Hypothalamus (tissue), 51 donors: Measurements from ENCODE around the gene PTPN12.
A peak's percentile ranks its signal among the peaks of the same experiment; 100 is the strongest.
"Not testable (repeated sequence)": the region's sequence is repeated elsewhere in the genome, so short reads cannot be mapped to it uniquely, and the experiment has no call there.

Source experiments
- DNase-seq, 51 donors: peaks; one replicate each; lab custom pipeline; 2025; lab: John Stamatoyannopoulos, UW

The PTPN12 gene

DNA sequence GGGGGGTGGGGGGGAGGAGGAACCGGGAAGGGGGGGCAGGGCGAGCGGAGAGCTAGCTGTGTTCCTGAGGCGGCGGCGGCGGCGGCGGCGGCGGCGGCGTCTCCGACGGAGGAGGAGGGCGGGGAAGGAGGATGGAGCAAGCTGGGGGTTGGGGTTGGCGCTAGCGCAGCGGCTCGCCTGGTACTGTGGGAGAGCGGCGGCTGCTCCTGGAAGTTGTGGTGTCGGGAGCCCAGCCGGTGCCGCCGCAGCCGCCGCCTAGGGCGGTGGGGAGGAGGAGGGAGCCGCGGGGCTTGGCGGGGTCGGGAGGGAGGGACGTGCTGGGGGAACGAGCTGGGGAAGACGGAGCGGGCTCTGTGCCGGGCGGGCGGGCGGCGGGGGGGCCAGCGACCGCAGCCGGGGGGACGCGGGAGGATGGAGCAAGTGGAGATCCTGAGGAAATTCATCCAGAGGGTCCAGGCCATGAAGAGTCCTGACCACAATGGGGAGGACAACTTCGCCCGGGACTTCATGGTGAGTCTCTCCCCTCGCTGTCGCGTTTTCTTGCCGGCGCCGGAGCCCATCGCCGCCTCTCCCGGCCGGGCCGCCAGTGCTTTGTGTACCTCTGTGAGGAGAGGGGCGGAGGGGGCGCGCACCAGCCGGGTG lies at the start of gene PTPN12:
PTPN12 (plus strand) TSS at position 160 of the 642 bp plus-strand sequence; CDS start at position 412, 252 bp downstream.
- DNase-seq = peak in 35 of 51 donors; percentile 34 to 93 (median 75)

DNA sequence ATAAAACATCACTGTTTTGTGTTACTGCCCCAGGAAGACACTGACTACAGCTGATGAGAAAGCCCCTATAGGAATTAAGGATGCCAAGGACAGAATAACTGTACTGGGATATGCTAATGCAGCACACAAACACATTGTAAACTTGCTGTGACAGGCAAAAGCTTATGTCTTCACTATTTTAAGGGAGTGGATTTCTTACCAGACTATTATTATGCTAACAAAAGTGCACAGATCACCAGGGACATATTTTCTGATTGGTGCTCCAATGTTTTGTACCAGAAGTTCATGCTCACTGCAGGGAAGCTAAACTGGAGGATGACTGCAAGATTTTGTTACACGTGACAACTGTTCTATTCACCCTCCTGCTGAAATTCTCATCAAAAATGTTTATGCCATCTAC lies 48.1 kb upstream of the PTPN12 start:
- DNase-seq = no peak

DNA sequence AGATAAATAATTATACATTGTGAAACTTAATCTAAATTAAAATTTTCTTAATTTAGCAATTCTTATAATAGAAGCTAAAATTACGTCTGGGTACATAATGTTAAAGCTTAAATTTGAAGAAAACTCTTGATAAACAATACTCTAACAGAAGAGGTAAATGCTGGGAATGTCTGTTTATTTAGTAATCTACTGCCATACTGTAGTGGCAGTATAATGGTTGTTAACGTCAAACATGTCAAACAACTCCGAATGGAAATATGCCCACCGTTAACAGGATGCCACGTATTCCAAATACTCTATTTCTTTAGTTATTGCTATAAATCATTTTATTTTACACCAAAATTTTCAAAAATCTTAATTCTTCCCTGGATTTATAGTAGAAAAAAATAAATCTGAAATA lies 40.0 kb upstream of the PTPN12 start:
- DNase-seq = no peak

DNA sequence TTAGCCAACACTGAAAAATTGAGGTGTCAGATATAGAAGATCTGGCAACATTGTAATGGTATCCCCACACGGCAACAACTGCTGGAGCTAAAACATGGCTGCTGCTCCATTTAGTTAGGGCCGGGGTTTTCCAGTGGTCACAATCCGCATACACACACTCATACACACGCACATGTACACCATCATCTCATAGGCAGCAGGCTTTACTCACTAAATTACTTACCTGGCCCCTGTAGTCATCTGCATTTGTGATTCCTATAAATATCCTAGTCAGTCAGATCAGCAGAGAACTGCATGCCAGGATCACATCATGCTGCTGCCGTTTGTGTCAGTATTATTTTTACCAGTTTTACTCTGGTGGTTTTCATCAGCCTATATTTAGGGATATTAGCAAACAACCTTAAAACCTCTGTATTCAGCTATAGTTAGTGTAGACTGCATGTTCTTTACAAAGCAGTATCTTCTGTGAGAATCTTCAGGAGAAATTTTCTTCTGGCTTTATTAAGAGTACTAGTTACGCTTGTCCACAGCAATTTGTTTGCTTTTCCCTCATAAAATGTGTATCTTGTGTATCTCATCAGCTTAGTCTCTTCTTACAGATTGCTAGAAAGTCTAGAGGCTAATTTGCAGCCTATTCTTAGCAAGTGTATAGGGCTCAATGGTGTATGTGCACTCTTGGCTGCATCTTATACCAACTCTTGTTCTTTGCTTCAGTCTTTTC lies 38.3 kb upstream of the PTPN12 start:
- no peak for DNase-seq

DNA sequence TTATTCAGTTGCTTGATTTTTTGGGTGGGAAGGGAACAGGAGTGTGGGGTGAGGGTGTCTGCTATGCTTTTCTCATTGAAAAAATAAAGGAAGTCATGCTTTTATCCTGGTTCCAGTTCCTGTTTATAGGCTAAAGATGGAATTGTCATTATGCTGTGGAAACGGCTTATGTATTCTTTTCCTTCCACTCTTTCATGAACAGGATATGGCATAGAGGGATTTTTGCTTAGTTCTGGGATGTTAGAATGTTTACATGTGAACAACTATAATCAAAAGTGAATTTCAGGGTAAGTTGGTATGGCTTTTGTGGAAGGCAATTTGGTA lies 35.9 kb upstream of the PTPN12 start:
- no peak for DNase-seq

DNA sequence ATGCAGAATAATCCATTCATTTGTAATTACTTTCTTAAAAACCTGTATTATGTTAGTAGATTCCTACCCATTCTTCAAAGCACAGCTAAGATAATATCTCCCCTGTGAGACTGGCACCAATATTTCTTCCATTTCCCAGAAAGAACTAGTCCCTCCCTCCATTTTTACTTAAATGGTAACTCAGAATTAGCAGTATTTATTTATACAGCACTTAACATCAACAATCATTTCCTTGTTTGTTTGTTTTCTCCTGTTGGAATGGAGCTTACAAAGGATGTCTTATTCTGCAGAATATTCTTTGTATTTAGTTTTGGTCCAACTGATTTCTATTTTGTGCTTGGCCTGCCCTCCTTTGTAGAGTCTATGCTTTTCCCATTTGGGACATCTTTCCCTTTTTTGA lies 32.1 kb upstream of the PTPN12 start:
- DNase-seq = no peak

DNA sequence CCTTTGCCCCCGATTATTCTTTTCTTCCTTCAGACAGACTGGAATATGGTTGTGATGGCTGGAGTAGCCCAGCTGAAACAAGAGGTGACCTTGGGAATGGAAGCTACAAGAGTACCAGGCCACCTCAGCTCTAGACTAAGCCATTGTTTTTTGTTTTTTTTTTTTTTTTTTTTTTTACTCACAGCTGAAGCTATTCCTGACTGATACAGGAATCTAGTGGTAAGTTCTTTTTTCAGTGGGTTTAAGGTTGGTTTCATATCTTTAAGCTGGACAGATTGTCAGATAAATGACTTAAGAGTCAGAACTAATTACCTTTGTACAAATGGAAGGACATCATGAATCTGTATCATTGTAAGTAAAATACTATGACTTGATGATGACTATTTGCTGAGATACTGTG lies 30.2 kb upstream of the PTPN12 start:
- no peak for DNase-seq

DNA sequence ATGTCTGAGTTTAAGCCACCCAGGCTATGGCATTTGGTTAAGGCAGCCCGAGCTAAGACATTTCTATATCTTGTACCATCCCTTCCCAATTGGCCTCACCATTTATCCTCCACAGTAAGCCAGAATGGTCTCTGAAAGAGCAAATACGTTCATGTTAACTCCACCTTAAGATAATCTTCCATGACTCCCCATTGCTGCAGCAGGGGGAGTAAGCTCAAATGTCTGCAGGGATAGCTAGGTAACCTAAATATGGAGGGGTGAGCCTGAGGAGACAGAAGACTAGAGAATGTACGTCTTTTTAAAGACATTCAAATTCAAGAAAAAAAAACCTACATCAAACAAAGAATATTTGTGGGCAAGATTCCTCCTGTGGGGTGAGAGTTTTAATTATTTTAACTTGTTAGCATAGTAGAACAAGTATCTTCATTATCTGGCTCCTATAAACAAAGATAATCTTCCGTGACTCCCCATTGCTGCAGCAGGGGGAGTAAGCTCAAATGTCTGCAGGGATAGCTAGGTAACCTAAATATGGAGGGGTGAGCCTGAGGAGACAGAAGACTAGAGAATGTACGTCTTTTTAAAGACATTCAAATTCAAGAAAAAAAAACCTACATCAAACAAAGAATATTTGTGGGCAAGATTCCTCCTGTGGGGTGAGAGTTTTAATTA lies 24.0 kb upstream of the PTPN12 start:
- DNase-seq = not testable (repeated sequence)

DNA sequence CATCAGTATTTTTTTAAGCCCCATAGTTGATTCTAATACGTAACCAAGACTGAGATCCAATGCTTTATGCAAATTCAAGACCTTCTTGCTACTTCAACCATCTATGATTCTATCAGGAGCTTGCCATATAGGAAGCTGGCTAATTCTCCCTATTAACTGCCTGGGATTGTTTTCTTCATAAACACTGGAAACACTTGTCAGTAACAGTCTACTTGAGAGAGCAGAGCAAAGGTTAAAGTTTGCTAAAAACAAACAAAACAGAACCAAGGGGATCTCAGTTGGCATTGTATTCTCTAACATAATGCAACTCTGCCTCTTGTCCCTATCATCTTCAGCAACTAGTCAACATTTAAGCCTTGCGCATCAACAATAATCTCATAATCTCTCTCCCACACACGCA lies 21.0 kb upstream of the PTPN12 start:
- no peak for DNase-seq

DNA sequence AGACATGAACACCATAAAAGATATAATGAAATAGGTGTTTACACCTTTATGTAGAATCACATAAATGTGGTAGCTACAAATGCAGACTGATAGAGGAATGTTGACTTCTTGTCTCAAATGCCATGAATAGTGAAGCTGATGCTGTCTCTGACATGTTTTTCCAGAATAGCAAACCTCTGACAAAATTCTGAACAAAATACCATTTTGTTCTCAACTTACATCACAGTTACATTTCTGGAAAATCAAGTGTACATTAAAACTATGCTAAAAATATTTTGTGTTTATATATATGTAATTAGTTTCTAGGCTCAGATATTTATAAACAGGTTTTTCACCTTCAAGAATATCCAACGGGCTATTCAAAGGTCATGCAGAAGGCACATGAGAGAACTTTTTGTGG lies 16.8 kb upstream of the PTPN12 start:
- no peak for DNase-seq

DNA sequence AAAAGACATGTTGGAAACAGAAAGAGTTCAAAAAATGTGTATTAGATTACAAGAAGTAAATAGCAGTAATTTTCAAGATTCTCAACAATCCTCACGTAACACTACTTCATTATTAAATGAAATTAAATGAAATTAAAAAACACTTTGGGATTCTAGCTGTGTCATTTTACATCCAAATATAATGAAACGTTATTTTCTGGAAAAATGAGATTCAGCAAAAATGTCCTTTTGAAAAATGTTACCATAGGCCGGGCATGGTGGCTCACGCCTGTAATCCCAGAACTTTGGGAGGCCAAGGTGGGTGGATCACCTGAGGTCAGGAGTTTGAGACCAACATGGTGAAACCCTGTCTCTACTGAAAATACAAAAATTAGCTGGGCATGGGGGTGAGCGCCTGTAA lies 15.6 kb upstream of the PTPN12 start:
- DNase-seq = not testable (repeated sequence)

DNA sequence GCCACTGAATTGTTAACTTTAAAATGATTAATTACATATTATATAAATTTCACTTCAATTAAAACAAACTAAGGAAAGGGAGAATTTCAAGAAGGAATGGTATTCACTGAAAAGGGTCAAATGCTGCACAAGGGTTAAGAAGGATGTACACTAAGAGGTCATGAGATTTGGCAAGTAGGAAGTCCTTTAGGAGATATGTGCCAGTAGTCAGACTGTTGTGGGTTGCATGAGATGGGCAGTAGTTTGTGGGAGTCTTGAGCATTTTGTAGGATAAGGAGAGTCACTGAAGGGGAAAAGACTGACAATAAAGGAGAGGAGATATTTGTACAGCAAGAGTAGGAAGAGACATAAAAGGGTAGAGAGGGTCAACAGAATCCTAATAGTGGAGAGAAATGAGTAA lies 12.4 kb upstream of the PTPN12 start:
- DNase-seq = no peak

DNA sequence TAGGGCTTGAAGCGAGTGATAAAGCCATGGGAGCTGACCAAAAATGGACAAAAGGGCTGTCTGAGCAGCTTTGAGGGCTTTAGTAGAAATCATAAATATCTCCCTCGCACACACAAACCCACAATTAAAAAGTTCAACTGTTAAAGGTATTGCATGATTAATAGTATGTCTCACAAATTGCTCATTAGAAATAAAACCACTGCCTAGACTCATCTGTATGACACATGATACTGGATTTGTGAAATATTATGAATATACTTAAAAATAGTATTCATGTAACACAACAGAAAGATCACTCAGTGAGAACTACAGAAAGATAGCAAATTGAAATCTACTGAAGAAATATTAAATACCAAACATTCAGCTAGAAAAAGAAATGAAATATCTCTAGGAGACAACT lies 11.9 kb upstream of the PTPN12 start:
- no peak for DNase-seq

DNA sequence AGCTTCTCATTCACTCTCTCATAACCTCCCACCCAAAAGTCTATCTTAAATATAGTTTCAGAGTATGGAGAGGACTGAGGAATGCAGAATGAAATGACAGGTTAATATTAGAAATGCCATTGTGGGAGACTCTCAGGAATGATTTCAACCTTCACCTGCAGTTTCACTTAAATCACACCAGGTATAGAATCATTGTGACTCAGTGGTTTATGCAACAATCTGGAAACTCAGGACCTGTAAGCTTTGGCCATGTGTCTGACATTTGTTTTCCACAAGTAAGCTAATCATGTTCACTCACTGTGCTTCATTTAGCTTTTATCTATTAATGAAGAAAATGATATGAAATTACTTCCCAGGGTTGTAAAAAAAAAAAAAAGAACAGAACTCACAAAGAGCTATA lies 8.7 kb upstream of the PTPN12 start:
- DNase-seq = no peak

DNA sequence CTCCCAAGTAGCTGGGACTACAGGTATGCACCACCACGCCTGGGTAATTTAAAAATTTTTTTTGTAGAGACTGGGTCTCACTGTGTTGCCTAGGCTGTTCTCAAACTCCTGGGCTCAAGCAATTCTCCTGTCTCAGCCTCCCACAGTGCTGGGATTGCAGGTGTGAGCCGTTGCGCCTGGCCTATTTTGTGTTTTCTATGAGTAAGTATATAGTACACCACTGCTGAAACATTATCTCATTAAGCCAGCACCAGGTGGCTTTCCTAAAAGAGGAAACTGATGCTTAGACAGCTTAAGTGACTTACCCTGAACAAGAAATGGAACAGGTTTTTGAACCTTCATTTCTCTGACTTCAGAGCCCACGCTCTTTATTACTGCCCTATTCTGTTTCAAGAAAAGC lies 7.8 kb upstream of the PTPN12 start:
- DNase-seq = no peak

DNA sequence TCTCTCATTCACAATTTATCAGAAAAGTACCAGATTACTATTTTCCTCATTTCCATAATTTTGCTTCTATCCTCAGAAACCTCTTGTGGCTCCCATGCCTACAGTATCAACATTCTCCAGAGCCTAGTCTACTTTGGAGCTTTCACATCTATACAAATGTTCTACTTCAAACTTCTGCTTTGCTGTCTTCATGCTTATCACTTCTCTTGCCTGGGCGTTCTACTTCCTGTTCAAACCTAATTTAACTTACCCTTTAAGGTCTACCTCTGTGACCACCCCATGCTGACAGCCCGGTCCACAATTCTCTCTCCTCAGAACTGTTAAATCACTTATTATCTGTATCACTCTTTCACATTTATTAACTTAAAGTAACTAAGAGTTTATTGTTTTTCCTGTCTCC lies 6.1 kb upstream of the PTPN12 start:
- no peak for DNase-seq

DNA sequence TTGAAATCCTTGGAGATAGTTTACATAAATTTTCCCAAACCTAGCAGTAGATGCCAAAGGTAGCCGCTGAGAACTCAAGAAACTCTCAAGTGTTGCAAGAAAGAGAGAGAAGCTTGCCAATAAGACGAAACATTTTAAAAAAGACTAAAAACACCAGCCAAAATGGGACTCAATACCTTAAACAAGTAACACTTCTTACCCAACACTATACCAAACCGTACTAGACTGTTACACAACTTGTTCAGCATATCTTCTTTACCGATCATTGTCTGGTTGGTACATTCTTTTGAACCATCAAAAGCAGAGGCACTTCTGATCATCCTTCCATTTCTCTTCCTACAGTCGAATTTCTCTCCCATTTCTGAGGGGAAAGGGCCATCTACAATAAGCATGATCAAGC lies 4.8 kb upstream of the PTPN12 start:
- no peak for DNase-seq

DNA sequence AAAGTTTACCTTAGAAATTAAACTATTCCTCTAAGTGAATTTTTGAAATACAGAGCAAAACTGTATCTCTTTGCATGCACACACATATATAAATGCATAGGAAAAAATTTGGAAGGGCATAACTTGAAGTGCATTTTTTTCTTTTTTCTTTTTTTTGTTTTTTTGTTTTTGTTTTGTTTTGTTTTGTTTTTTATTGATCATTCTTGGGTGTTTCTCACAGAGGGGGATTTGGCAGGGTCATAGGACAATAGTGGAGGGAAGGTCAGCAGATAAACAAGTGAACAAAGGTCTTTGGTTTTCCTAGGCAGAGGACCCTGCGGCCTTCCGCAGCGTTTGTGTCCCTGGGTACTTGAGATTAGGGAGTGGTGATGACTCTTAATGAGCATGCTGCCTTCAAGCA lies 4.4 kb upstream of the PTPN12 start:
- DNase-seq = not testable (repeated sequence)

DNA sequence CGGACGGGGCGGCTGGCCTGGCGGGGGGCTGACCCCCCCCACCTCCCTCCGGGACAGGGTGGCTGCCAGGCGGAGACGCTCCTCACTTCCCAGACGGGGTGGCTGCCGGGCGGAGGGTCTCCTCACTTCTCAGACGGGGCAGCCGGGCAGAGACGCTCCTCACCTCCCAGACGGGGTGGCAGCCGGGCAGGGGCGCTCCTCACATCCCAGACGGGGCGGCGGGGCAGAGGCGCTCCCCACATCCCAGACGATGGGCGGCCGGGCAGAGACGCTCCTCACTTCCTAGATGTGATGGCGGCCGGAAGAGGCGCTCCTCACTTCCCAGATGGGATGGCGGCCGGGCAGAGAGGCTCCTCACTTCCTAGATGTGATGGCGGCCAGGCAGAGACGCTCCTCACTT lies 3.0 kb upstream of the PTPN12 start:
- not testable (repeated sequence) for DNase-seq

DNA sequence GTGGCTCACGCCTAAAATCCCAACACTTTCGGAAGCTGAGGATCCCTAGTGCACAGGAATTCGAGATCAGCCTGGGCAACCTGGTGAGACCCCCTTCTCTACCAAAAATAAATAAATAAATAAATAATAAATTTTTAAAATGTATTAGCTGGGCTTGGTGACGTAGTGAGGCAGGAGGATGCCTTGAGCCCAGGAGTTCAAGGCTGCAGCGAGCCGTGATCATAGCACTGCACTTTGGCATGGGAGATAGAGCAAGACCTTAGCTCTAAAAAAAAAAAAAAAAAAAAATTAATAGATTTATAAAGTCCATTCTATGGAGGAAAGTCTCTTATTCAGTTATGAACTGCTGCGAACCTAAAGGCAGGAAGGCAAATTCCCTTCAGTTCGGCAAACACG lies 1.1 kb upstream of the PTPN12 start:
- DNase-seq = no peak

DNA sequence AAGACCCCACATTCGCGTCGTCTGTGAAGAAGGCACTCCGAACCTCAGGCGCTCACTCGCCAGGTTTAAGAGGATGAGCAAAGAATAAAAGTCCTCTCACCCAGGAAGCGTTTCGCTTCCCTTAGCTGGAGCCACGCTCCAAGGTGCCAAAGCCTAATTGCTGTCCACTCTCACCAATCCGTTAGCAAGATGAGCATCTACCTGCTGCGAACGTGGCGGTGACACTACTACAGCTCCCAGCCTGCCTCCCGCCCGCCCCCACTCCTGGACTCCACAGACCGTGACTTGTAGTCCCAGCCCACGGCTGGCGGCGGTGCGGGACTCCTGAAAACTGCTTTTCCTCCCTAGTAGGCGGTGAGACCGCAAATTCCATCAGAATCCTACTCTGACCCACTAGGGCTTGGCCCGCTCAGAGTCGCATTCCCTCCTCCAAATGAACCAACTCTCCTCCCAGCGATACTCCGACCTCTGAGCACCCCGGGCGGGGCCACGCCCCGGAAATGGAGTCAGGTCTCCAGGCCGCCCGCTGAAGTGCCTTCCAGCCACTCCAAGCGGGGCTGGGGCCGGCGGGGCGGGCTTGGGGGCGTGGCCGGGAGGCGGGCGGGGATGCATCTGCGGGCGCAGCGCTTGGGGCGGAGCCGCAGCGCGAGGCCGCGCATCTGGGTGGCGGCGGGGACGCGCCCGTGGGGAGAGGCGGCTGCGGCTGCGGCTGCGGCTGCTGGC lies 521 bp upstream of the PTPN12 start:
- DNase-seq = peak; percentile 79 to 99 (median 96)
